HEK293 (cell line): ENCODE data around the gene HTR6.
"Not testable (repeated sequence)": the region's sequence is repeated elsewhere in the genome, so short reads cannot be mapped to it uniquely, and the experiment has no call there.

Source experiments
- CTCF ChIA-PET: fragments of 350-600 bp; formaldehyde crosslinking; extraction: SDS; loops from one replicate; lab custom pipeline; 2021; ENCODE audit warnings: antibody characterized with exemption; lab: Yijun Ruan, JAX
- POLR2A ChIA-PET: fragments of 300-600 bp; formaldehyde crosslinking; extraction: SDS; loops from one replicate; lab custom pipeline; 2020; ENCODE audit warnings: antibody characterized with exemption, inconsistent platforms; lab: Yijun Ruan, JAX
- H3K27ac ChIP-seq: fragments of 200-500 bp; sonication (Bioruptor generic); 2 replicates; pipeline ENCODE4 v1.5.1; 2014; ENCODE audit warnings: low read depth, low read length, control low read depth, inconsistent platforms; ENCODE audit errors: extremely low read depth
- H3K36me3 ChIP-seq, 2 experiments: fragments of 200-500 bp in 1 of 2; sonication (Bioruptor generic) in 1 of 2; 1 replicate in 1 of 2; 2 replicates in 1 of 2; pipeline ENCODE4 v1.5.1; 2014 to 2017; ENCODE audit warnings: inconsistent platforms in 2 of 2, low read length in 2 of 2; ENCODE audit not compliant: control insufficient read depth in 2 of 2, insufficient read depth in 1 of 2
- H3K4me1 ChIP-seq: fragments of 200-500 bp; sonication (Bioruptor generic); 2 replicates; pipeline ENCODE4 v1.5.1; 2014; ENCODE audit warnings: mild to moderate bottlenecking, low read length, inconsistent platforms; ENCODE audit not compliant: control insufficient read depth, insufficient read depth
- H3K4me3 ChIP-seq: 2 replicates; pipeline ENCODE4 v1.5.1; 2011; ENCODE audit warnings: low read depth, mild to moderate bottlenecking, control low read depth, low read length, moderate library complexity
- H3K9me3 ChIP-seq: fragments of 200-500 bp; sonication (Bioruptor generic); 2 replicates; pipeline ENCODE4 v1.5.1; 2014; ENCODE audit warnings: low read depth, low read length, inconsistent platforms; ENCODE audit not compliant: control insufficient read depth, insufficient read depth
- EGR2 ChIP-seq: fragments of 450-650 bp; formaldehyde crosslinking; IDR thresholded peaks from 2 replicates; pipeline ENCODE4 v1.5.1; 2016; ENCODE audit warnings: low read depth, missing biosample characterization, missing genetic modification characterization
- HOXC10 ChIP-seq: sonication (generic); formaldehyde crosslinking; IDR thresholded peaks from 2 replicates; pipeline ENCODE4 v1.8.1; 2023; ENCODE audit warnings: mild to moderate bottlenecking, missing genetic modification reagents
- MEIS1 ChIP-seq: sonication (generic); formaldehyde crosslinking; IDR thresholded peaks from 2 replicates; pipeline ENCODE4 v1.8.1; 2022; ENCODE audit warnings: missing genetic modification reagents, mild to moderate bottlenecking, borderline replicate concordance
- OVOL3 ChIP-seq: fragments of 450-650 bp; formaldehyde crosslinking; IDR thresholded peaks from 2 replicates; pipeline ENCODE4 v1.5.1; 2016; ENCODE audit warnings: missing biosample characterization, missing genetic modification characterization
- PATZ1 ChIP-seq: fragments of 450-650 bp; formaldehyde crosslinking; IDR thresholded peaks from 2 replicates; pipeline ENCODE4 v1.5.1; 2016; ENCODE audit warnings: missing biosample characterization, missing genetic modification characterization
- SCRT2 ChIP-seq: fragments of 450-650 bp; formaldehyde crosslinking; IDR thresholded peaks from 2 replicates; pipeline ENCODE4 v1.5.1; 2016; ENCODE audit warnings: missing biosample characterization, missing genetic modification characterization
- ZNF10 ChIP-seq: fragments of 450-650 bp; formaldehyde crosslinking; IDR thresholded peaks from 2 replicates; pipeline ENCODE4 v1.5.1; 2017; ENCODE audit warnings: missing biosample characterization, missing genetic modification characterization
- ZNF169 ChIP-seq: fragments of 450-650 bp; formaldehyde crosslinking; IDR thresholded peaks from 2 replicates; pipeline ENCODE4 v1.5.1; 2016; ENCODE audit warnings: missing biosample characterization, missing genetic modification characterization
- ZNF23 ChIP-seq: fragments of 450-650 bp; formaldehyde crosslinking; IDR thresholded peaks from 2 replicates; pipeline ENCODE4 v1.5.1; 2016; ENCODE audit warnings: missing biosample characterization, missing genetic modification characterization, borderline replicate concordance
- ZNF239 ChIP-seq: fragments of 450-650 bp; formaldehyde crosslinking; IDR thresholded peaks from 2 replicates; pipeline ENCODE4 v1.5.1; 2016; ENCODE audit warnings: missing biosample characterization, missing genetic modification characterization
- ZNF37A ChIP-seq: fragments of 450-650 bp; IDR thresholded peaks from 2 replicates; pipeline ENCODE4 v1.5.1; 2018; ENCODE audit warnings: missing biosample characterization, missing genetic modification characterization
- ZNF394 ChIP-seq: fragments of 450-650 bp; formaldehyde crosslinking; IDR thresholded peaks from 2 replicates; pipeline ENCODE4 v1.5.1; 2016; ENCODE audit warnings: missing biosample characterization, missing genetic modification characterization, mild to moderate bottlenecking, moderate library complexity, borderline replicate concordance
- ZNF626 ChIP-seq: fragments of 450-650 bp; sonication (Bioruptor Pico); formaldehyde crosslinking; IDR thresholded peaks from 2 replicates; pipeline ENCODE4 v1.5.1; 2018; ENCODE audit warnings: missing biosample characterization, missing genetic modification characterization, inconsistent platforms
- ZNF639 ChIP-seq: fragments of 450-650 bp; formaldehyde crosslinking; IDR thresholded peaks from 2 replicates; pipeline ENCODE4 v1.5.1; 2016; ENCODE audit warnings: missing biosample characterization, missing genetic modification characterization
- ZNF777 ChIP-seq: fragments of 450-650 bp; formaldehyde crosslinking; IDR thresholded peaks from 2 replicates; pipeline ENCODE4 v1.5.1; 2017; ENCODE audit warnings: missing biosample characterization, missing genetic modification characterization, borderline replicate concordance
- ZNF837 ChIP-seq: fragments of 450-650 bp; formaldehyde crosslinking; IDR thresholded peaks from 2 replicates; pipeline ENCODE4 v1.5.1; 2016; ENCODE audit warnings: missing biosample characterization, missing genetic modification characterization
- ZNF843 ChIP-seq: fragments of 450-650 bp; formaldehyde crosslinking; IDR thresholded peaks from 2 replicates; pipeline ENCODE4 v1.5.1; 2016; ENCODE audit warnings: missing biosample characterization, missing genetic modification characterization
- TF ChIP-seq, protein P1 (sequence below): fragments of 450-650 bp; IDR thresholded peaks from 2 replicates; pipeline ENCODE4 v1.5.1; 2018; ENCODE audit warnings: missing biosample characterization, mild to moderate bottlenecking, missing genetic modification characterization

HTR6 gene

GRCh38 chr1:19635646-19636045 lies 29.0 kb upstream of the HTR6 start (continued):
- TF ChIP-seq OVOL3 (tag by site-specific recombination): no peak

- Histone ChIP-seq H3K4me1 (peaks cover 3% of the 10 kb centered on the region; the same call in 1 of the 2 replicates), H3K36me3 (no peaks in the 10 kb centered on the region)
- no peak for TF ChIP-seq PATZ1 (tag by site-specific recombination)
- no peak for TF ChIP-seq ZNF23 (tag by site-specific recombination)
- no peak for TF ChIP-seq MEIS1 (CRISPR knock-in tag)
- no peak for TF ChIP-seq ZNF239 (tag by site-specific recombination)
- no peak for TF ChIP-seq ZNF626 (tag by site-specific recombination)
- TF ChIP-seq ZNF37A: no peak
- no peak for TF ChIP-seq ZNF394 (tag by site-specific recombination)
- no peak for TF ChIP-seq HOXC10
- TF ChIP-seq ZNF843 (tag by site-specific recombination): no peak
- TF ChIP-seq ZNF169: no peak
- TF ChIP-seq, all 188 proteins: peak for 0
- H3K27ac ChIP-seq: no peak overlapping the region
- no peaks in the 10 kb centered on the region for H3K9me3 ChIP-seq
- CTCF ChIA-PET: no interaction called here
- H3K4me3 ChIP-seq: no peak overlapping the region
- POLR2A ChIA-PET: no interaction called here
These were observed 28.6 kb upstream of the HTR6 start for GRCh38 chr1:19636065-19636464.

DNA sequence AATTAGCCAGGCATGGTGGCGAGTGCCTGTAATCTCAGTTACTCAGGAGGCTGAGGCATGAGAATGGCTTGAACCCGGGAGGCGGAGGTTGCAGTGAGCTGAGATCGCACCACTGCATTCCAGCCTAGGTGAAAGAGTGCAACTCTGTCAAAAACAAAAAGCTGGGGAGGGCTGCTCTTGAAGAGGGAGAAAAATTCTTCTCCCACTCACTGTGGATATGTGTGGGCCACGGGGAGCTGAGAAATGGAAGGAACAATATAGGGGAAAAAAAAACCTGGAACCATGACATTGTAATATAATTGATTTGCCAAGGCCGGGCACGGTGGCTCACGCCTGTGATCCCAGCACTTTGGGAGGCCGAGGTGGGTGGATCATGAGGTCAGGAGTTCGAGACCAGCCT lies 27.9 kb upstream of the HTR6 start:
- TF ChIP-seq EGR2 (tag by site-specific recombination): 0 out of 2 replicates have a peak, but pooled peaks have one; percentile 23
- H3K9me3 ChIP-seq, H3K4me3 ChIP-seq, H3K27ac ChIP-seq, H3K4me1 ChIP-seq, POLR2A ChIA-PET, H3K36me3 ChIP-seq: not testable (repeated sequence)
- CTCF ChIA-PET: interaction anchor here (0.6 kb wide), 1 partner anchor 462 kb away, joined by 3 read pairs; no protein-coding TSS in a partner anchor

- POLR2A ChIA-PET: no interaction called here
- no peaks in the 10 kb centered on the region for H3K36me3 ChIP-seq
- no peak overlapping the region for H3K27ac ChIP-seq
- H3K9me3 ChIP-seq: no peaks in the 10 kb centered on the region
- TF ChIP-seq ZNF10 (tag by site-specific recombination) (no peak), SCRT2 (no peak), ZNF639 (tag by site-specific recombination) (no peak), ZNF837 (tag by site-specific recombination) (no peak), ZNF777 (tag by site-specific recombination) (no peak)
- TF ChIP-seq, protein P1, sequence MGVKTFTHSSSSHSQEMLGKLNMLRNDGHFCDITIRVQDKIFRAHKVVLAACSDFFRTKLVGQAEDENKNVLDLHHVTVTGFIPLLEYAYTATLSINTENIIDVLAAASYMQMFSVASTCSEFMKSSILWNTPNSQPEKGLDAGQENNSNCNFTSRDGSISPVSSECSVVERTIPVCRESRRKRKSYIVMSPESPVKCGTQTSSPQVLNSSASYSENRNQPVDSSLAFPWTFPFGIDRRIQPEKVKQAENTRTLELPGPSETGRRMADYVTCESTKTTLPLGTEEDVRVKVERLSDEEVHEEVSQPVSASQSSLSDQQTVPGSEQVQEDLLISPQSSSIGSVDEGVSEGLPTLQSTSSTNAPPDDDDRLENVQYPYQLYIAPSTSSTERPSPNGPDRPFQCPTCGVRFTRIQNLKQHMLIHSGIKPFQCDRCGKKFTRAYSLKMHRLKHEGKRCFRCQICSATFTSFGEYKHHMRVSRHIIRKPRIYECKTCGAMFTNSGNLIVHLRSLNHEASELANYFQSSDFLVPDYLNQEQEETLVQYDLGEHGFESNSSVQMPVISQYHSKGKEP (tag by site-specific recombination): no peak
- CTCF ChIA-PET: interaction anchor here (1.1 kb wide), 1 partner anchor 16 kb away, joined by 3 read pairs; no protein-coding TSS in a partner anchor
- H3K4me3 ChIP-seq: no peak overlapping the region
- H3K4me1 ChIP-seq: peaks cover 3% of the 10 kb centered on the region; the same call in 1 of the 2 replicates
These were observed 27.1 kb upstream of the HTR6 start for GRCh38 chr1:19637606-19638005.

DNA sequence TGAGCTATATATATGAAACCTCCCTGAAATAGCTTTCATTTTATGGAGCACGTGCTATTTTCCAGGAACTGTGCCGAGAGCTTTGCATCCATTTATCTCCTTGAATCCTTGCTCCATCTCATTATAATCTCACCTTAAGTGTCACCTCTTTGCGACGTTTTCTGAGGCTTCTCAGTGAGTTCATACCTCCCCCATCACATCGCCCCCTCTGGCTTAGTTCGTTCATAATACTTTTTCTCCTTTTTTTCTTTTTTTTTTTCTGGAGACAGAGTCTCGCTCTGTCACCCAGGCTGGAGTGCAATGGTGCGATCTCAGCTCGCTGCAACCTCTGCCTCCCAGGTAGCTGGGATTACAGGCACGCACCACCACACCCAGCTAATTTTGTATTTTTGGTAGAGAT lies 25.4 kb upstream of the HTR6 start:
- CTCF ChIA-PET: interaction anchor here (0.6 to 1.5 kb wide), 6 partner anchors 9 to 614 kb away, joined by 3 to 6 read pairs (median 3); no protein-coding TSS in a partner anchor
- H3K36me3 ChIP-seq, POLR2A ChIA-PET, H3K4me1 ChIP-seq, H3K9me3 ChIP-seq, H3K27ac ChIP-seq, H3K4me3 ChIP-seq: not testable (repeated sequence)
